ENCODE measurements around the gene GPR152. TPM values are rescaled to one million over a fixed set of nuclear protein-coding genes. Genes with fewer than 3 reads are reported as not detected.

GPR152 gene
- total RNA-seq, 3 donors from 2014 or later = not detected

- intact Hi-C loops (cut with DNase I, micrococcal nuclease) = no loop called here
- DNase-seq = peak; percentile 63 to 90 (median 74)
- TF ChIP-seq CTCF (IDR thresholded peaks at IDR 0.05) = no peak
- Histone ChIP-seq H3K9me3 (no peaks in the 10 kb centered on the region), H3K36me3 (ENCODE audit: low read depth) (no peaks in the 10 kb centered on the region), H3K4me1 (ENCODE audit: low read depth) (peaks cover 14% of the 10 kb centered on the region), H3K4me3 (no peak within 1 kb of the TSS)
- peak; percentile 60 for ATAC-seq
Observed at GRCh38 chr11:67437082-67437808, 15.3 kb downstream of the GPR152 start, which contains the start of gene PTPRCAP. TSS of gene PTPRCAP (minus strand) at chr11:67437682. CDS start at chr11:67437619, 63 bp downstream.

GRCh38 chr11:67436459-67437081 is 16.0 kb downstream of the GPR152 start:
- DNase-seq (peak; percentile 55 to 87 (median 68)), ATAC-seq (peak; percentile 45)
- no peaks in the 10 kb centered on the region for H3K36me3 ChIP-seq (ENCODE audit: low read depth)

GRCh38 chr11:67435727-67436458 is 16.6 kb downstream of the GPR152 start:
- Histone ChIP-seq H3K9me3 (no peaks in the 10 kb centered on the region), H3K4me1 (ENCODE audit: low read depth) (peaks cover 14% of the 10 kb centered on the region), H3K36me3 (ENCODE audit: low read depth) (no peaks in the 10 kb centered on the region), H3K4me3 (no peak overlapping the region)
- intact Hi-C loops (cut with DNase I, micrococcal nuclease) = no loop called here
- ATAC-seq (peak; percentile 1), DNase-seq (no peak)
- TF ChIP-seq CTCF (IDR thresholded peaks at IDR 0.05) = no peak

More at GRCh38 chr11:67436459-67437081, 16.0 kb downstream of the GPR152 start:
- no peak overlapping the region for H3K4me3 ChIP-seq
- peaks cover 14% of the 10 kb centered on the region for H3K4me1 ChIP-seq (ENCODE audit: low read depth)
- no peaks in the 10 kb centered on the region for H3K9me3 ChIP-seq
- TF ChIP-seq CTCF (IDR thresholded peaks at IDR 0.05) = no peak
- intact Hi-C loops (cut with DNase I, micrococcal nuclease) = no loop called here

GRCh38 chr11:67435031-67435726 is 17.4 kb downstream of the GPR152 start:
- ATAC-seq (no peak), DNase-seq (no peak)
- Histone ChIP-seq H3K9me3 (no peaks in the 10 kb centered on the region), H3K36me3 (ENCODE audit: low read depth) (no peaks in the 10 kb centered on the region), H3K4me1 (ENCODE audit: low read depth) (peaks cover 8% of the 10 kb centered on the region), H3K4me3 (no peak overlapping the region)
- no peak for TF ChIP-seq CTCF (IDR thresholded peaks at IDR 0.05)
- intact Hi-C loops (cut with DNase I, micrococcal nuclease) = no loop called here

GRCh38 chr11:67434395-67434881 is 18.1 kb downstream of the GPR152 start:
- no peak overlapping the region for H3K4me3 ChIP-seq
- intact Hi-C loops (cut with DNase I, micrococcal nuclease) = no loop called here
- ATAC-seq (no peak), DNase-seq (no peak)
- peaks cover 7% of the 10 kb centered on the region for H3K4me1 ChIP-seq (ENCODE audit: low read depth)
- TF ChIP-seq CTCF (IDR thresholded peaks at IDR 0.05) = no peak
- H3K36me3 ChIP-seq (ENCODE audit: low read depth) = no peaks in the 10 kb centered on the region
- no peaks in the 10 kb centered on the region for H3K9me3 ChIP-seq
